ENCODE measurements around the gene GBE1. TPM values are rescaled to one million over a fixed set of nuclear protein-coding genes. Genes with fewer than 3 reads are reported as not detected.

Gene GBE1
- polyA plus RNA-seq, 1 of the 3 experiments (the other 2 are of a cell fraction): 14.2 TPM

DNA sequence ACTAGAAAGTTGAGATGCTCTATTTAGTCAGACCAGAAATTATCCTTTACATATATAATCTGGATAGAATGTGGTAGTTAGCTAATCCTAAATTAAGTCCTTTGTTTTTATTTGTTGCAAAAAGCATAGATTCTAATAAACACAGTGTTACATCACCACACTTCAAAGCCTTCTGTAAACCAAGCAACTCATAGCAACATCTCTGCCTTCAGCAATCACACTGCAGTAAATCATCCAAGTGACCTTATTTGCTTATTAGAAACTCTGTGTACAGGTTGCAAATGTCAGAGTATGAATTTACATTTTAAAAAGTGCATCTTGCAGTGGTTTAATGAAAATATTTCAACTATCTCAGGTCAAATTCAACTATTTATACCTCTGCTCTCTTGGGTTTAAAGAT, 242.5 kb downstream of the GBE1 start (continued):
- TF ChIP-seq, protein P1, sequence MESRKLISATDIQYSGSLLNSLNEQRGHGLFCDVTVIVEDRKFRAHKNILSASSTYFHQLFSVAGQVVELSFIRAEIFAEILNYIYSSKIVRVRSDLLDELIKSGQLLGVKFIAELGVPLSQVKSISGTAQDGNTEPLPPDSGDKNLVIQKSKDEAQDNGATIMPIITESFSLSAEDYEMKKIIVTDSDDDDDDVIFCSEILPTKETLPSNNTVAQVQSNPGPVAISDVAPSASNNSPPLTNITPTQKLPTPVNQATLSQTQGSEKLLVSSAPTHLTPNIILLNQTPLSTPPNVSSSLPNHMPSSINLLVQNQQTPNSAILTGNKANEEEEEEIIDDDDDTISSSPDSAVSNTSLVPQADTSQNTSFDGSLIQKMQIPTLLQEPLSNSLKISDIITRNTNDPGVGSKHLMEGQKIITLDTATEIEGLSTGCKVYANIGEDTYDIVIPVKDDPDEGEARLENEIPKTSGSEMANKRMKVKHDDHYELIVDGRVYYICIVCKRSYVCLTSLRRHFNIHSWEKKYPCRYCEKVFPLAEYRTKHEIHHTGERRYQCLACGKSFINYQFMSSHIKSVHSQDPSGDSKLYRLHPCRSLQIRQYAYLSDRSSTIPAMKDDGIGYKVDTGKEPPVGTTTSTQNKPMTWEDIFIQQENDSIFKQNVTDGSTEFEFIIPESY (IDR thresholded peaks at IDR 0.05; ENCODE audit: borderline replicate concordance, low read depth): no peak
- TF ChIP-seq, protein P2, sequence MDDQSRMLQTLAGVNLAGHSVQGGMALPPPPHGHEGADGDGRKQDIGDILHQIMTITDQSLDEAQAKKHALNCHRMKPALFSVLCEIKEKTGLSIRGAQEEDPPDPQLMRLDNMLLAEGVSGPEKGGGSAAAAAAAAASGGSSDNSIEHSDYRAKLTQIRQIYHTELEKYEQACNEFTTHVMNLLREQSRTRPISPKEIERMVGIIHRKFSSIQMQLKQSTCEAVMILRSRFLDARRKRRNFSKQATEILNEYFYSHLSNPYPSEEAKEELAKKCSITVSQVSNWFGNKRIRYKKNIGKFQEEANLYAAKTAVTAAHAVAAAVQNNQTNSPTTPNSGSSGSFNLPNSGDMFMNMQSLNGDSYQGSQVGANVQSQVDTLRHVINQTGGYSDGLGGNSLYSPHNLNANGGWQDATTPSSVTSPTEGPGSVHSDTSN (IDR thresholded peaks at IDR 0.05): no peak
- no peak for TF ChIP-seq ELF1 (IDR thresholded peaks at IDR 0.05)
- TF ChIP-seq, protein P3, sequence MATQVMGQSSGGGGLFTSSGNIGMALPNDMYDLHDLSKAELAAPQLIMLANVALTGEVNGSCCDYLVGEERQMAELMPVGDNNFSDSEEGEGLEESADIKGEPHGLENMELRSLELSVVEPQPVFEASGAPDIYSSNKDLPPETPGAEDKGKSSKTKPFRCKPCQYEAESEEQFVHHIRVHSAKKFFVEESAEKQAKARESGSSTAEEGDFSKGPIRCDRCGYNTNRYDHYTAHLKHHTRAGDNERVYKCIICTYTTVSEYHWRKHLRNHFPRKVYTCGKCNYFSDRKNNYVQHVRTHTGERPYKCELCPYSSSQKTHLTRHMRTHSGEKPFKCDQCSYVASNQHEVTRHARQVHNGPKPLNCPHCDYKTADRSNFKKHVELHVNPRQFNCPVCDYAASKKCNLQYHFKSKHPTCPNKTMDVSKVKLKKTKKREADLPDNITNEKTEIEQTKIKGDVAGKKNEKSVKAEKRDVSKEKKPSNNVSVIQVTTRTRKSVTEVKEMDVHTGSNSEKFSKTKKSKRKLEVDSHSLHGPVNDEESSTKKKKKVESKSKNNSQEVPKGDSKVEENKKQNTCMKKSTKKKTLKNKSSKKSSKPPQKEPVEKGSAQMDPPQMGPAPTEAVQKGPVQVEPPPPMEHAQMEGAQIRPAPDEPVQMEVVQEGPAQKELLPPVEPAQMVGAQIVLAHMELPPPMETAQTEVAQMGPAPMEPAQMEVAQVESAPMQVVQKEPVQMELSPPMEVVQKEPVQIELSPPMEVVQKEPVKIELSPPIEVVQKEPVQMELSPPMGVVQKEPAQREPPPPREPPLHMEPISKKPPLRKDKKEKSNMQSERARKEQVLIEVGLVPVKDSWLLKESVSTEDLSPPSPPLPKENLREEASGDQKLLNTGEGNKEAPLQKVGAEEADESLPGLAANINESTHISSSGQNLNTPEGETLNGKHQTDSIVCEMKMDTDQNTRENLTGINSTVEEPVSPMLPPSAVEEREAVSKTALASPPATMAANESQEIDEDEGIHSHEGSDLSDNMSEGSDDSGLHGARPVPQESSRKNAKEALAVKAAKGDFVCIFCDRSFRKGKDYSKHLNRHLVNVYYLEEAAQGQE (IDR thresholded peaks at IDR 0.05; ENCODE audit: low read depth, low read length): no peak

DNA sequence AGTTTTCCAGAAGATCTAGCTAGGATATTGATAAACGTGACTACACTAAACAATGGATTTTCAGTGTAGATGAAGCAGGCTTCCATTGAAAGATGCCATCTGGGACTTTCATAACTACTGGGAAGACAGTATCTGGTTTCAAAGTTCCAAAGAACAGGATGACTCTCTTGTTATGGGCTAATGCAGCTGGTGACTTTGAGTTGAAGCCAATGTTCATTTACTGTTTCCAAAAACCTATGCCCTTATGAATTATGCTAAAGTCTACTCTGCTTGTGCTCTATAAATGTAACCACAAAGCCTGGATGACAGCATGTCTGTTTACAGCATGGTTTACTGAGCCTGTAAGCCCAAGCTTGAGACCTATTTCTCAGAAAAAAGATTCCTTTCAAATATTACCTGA, 245.4 kb downstream of the GBE1 start:
- CTCF ChIA-PET: interaction anchor here (1.1 to 2.0 kb wide), 2 partner anchors 16 to 25 kb away, joined by 4 to 7 read pairs; no protein-coding TSS in a partner anchor
- no peak overlapping the region for H3K4me3 ChIP-seq (ENCODE audit: low read depth in 2 of 2, low read length in 1 of 2)
- H2AFZ ChIP-seq (ENCODE audit: low read depth): no peak overlapping the region
- no peak overlapping the region for H3K9ac ChIP-seq
- H3K4me2 ChIP-seq: no peak overlapping the region
- H3K27ac ChIP-seq (ENCODE audit: low read depth in 2 of 2, low read length in 1 of 2): no peak overlapping the region
- H3K79me2 ChIP-seq (ENCODE audit: insufficient read depth): no peaks in the 10 kb centered on the region
- no peaks in the 10 kb centered on the region for H3F3A ChIP-seq (replicated peaks; ENCODE audit: insufficient read depth)
- DNase-seq: no peak
- no peaks in the 10 kb centered on the region for H4K20me1 ChIP-seq (ENCODE audit: insufficient read depth)
- no peaks in the 10 kb centered on the region for H3K9me3 ChIP-seq
- no peaks in the 10 kb centered on the region for H3K9me2 ChIP-seq
- peaks cover 0 to 3% of the 10 kb centered on the region in 2 experiments for H3K36me3 ChIP-seq (replicated peaks in 1 of 2; ENCODE audit: control insufficient read depth in 1 of 2, insufficient read depth in 2 of 2, low read length in 1 of 2)
- POLR2A ChIA-PET: no interaction called here
- H3K27me3 ChIP-seq (ENCODE audit: insufficient read depth): no peaks in the 10 kb centered on the region
- WGBS (ENCODE audit: low lambda C conversion rate): 93% methylated on average over 1 of the region's 1 CpG
- H3K4me1 ChIP-seq (ENCODE audit: control insufficient read depth in 1 of 2, insufficient read depth in 2 of 2, low read depth in 1 of 2, low read length in 1 of 2): no peaks in the 10 kb centered on the region; a peak in 1 of 4 replicates
- TF ChIP-seq CHD2 (IDR thresholded peaks at IDR 0.05; ENCODE audit: low read length, partially characterized antibody) (no peak), SIN3A (IDR thresholded peaks at IDR 0.05; ENCODE audit: borderline replicate concordance, low read depth, low read length) (no peak), RCOR1 (IDR thresholded peaks at IDR 0.05; ENCODE audit: low read length) (no peak), POLR2AphosphoS5 (IDR thresholded peaks at IDR 0.05; ENCODE audit: low read depth, low read length) (no peak), TAF1 (IDR thresholded peaks at IDR 0.05; ENCODE audit: borderline replicate concordance, low read depth, low read length) (no peak), EZH2phosphoT487 (IDR thresholded peaks at IDR 0.05; ENCODE audit: borderline replicate concordance, low read depth) (no peak), MEF2A (IDR thresholded peaks at IDR 0.05; ENCODE audit: borderline replicate concordance, low read depth) (no peak), ELF1 (IDR thresholded peaks at IDR 0.05) (no peak), EP300 (IDR thresholded peaks at IDR 0.05; ENCODE audit: borderline replicate concordance in 1 of 2, low read depth in 1 of 2, low read length in 1 of 2) (no peak)
- TF ChIP-seq, protein P3 (IDR thresholded peaks at IDR 0.05; ENCODE audit: low read depth, low read length): no peak
- TF ChIP-seq, protein P4, sequence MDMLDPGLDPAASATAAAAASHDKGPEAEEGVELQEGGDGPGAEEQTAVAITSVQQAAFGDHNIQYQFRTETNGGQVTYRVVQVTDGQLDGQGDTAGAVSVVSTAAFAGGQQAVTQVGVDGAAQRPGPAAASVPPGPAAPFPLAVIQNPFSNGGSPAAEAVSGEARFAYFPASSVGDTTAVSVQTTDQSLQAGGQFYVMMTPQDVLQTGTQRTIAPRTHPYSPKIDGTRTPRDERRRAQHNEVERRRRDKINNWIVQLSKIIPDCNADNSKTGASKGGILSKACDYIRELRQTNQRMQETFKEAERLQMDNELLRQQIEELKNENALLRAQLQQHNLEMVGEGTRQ (IDR thresholded peaks at IDR 0.05; ENCODE audit: borderline replicate concordance, low read depth, low read length): no peak
- TF ChIP-seq, protein P5, sequence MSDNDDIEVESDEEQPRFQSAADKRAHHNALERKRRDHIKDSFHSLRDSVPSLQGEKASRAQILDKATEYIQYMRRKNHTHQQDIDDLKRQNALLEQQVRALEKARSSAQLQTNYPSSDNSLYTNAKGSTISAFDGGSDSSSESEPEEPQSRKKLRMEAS (IDR thresholded peaks at IDR 0.05; ENCODE audit: low read depth): no peak
- TF ChIP-seq, protein P6, sequence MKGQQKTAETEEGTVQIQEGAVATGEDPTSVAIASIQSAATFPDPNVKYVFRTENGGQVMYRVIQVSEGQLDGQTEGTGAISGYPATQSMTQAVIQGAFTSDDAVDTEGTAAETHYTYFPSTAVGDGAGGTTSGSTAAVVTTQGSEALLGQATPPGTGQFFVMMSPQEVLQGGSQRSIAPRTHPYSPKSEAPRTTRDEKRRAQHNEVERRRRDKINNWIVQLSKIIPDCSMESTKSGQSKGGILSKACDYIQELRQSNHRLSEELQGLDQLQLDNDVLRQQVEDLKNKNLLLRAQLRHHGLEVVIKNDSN (IDR thresholded peaks at IDR 0.05; ENCODE audit: borderline replicate concordance, low read depth): no peak
- TF ChIP-seq, protein P2 (IDR thresholded peaks at IDR 0.05): no peak
